GM21717 (cell line): Measurements from ENCODE around the gene SRD5A1.

Source experiments
- ATAC-seq: cut with Tn5 transposase; IDR thresholded peaks from one replicate; pipeline ENCODE4 v1.9.1; 2021; ENCODE audit warnings: mild to moderate bottlenecking, moderate library complexity; ENCODE audit not compliant: unreplicated experiment

SRD5A1 gene

DNA sequence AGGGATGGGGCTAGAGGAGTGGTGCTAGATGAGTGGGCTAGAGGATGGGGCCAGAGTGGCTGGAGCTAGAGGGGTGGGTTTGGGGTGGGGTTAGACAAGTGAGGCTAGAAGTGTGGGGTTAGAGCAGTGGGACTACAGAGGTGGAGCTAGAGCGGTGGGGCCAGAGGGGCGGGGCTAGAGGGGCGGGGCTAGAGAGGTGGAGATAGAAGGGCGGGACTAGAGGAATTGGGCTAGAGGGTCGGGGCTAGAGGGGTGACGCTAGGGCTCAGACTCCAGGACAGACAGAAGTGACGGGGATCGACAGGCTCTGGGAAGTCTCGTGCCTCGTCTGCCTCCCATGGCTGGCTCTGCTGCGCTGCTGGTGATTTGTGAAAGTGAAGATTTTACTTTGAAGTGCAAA, 49.0 kb downstream of the SRD5A1 start:
- no peak for ATAC-seq

DNA sequence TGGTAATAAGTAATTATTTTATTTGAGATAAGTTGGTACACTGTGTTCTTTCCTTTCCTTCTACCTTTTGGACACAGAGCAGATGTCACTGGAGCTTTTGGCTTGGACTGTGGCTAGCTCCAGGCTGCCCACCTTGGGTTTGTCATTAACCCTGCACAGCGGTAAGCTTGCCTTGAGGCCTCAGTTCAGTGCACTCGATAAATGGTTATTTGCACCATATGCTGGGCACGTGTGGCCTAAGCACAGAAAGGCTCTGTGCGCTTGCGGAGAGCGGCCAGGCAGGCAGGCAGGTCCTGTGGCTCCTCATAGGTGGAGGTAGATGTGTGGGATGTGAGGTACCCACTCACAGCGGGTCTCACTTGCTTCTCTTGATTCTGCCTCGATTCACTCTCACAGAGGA, 50.0 kb downstream of the SRD5A1 start:
- ATAC-seq: no peak

- no peak for ATAC-seq
These were observed 50.8 kb downstream of the SRD5A1 start for GRCh38 chr5:6684075-6684474.

- no peak for ATAC-seq
These were observed 53.3 kb downstream of the SRD5A1 start for GRCh38 chr5:6686501-6686900.

- no peak for ATAC-seq
These were observed 53.7 kb downstream of the SRD5A1 start for GRCh38 chr5:6686915-6687409.

GRCh38 chr5:6687505-6687904, 54.3 kb downstream of the SRD5A1 start:
- ATAC-seq: no peak

DNA sequence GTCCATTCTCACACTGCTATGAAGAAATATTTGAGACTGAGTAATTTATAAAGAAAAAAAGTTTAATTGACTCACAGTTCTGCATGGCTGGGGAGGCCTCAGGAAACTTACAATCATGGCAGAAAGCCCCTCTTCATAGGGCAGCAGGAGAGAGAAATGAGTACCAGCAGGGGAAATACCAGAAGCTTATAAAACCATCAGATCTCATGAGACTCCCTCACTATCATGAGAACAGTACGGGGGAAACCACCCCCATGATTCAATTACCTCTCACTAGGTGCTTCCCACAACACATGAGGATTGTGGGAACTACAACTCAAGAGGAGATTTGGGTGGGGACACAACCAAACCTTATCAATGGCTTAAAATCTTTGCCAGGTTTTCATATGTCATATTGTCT, 59.7 kb downstream of the SRD5A1 start:
- ATAC-seq: no peak

GRCh38 chr5:6698696-6699095, 65.5 kb downstream of the SRD5A1 start:
- no peak for ATAC-seq

GRCh38 chr5:6699357-6699756, 66.1 kb downstream of the SRD5A1 start:
- ATAC-seq: no peak

- ATAC-seq: no peak
These were observed 66.9 kb downstream of the SRD5A1 start for GRCh38 chr5:6700074-6700684.

GRCh38 chr5:6700685-6701355, 67.6 kb downstream of the SRD5A1 start:
- ATAC-seq: no peak

- ATAC-seq: no peak
These were observed 68.3 kb downstream of the SRD5A1 start for GRCh38 chr5:6701491-6701890.

DNA sequence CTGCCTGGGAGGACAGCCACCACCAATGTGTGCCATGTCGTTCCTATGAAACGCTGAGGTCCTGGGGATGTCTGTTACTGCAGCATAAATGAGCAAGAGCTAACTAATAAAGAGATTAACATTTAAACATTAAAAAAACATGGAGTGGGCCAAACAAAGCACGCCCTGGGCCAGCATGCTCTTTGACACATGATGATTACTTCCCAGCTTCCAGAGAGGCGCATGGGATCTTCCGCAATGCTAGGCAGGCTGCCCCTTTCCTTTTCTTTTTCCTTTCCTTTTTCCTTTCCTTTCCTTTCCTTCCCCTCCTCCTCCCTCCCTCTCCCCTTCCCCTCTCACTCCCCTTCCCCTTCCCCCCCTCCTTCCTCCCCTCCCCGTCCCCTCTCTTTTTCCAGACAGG, 69.4 kb downstream of the SRD5A1 start:
- ATAC-seq: no peak

- no peak for ATAC-seq
These were observed 70.6 kb downstream of the SRD5A1 start for GRCh38 chr5:6703806-6704205.

GRCh38 chr5:6704361-6704851, 71.2 kb downstream of the SRD5A1 start:
- no peak for ATAC-seq

- peak; percentile 60 for ATAC-seq
These were observed 71.8 kb downstream of the SRD5A1 start for GRCh38 chr5:6705088-6705487.

DNA sequence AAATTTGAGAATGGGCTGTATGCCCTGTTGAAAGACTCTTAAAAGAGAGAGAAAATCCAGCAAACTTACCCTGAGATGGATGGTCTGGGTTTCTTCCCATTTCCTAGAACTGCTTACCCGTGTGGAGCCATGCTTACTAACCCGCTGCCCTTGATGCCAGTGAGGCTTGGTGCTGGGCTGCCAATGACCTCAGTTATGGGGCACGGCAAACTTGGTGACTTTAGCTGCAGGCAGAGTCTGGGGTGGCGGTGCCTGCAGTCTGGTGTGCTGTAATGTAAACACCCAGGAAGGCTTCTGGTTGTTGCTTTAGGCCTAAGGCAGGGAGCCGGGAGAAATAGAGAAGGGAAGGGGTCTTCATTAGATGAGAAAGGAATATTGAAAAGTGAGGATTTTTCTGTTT, 72.7 kb downstream of the SRD5A1 start:
- no peak for ATAC-seq

- ATAC-seq: no peak
These were observed 74.6 kb downstream of the SRD5A1 start for GRCh38 chr5:6707852-6708251.

DNA sequence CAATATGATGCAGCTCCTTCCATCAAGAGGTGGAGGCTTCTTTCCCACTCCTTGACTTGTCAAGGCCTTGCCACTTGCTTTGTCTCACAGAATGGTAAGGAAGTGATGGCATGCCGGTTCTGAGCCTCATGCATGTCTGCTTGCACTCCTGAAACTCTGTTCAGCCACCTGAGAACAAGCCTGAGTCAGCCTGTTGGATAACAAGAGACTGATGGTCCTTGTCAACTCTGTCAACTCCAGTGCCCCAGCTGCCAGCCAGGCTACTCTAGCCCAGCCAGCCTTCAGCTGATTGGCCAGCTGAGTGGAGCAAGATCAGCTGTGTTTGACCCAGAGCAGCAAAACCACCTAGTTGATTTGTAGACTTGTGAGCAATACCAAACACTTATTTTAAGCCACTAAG, 75.6 kb downstream of the SRD5A1 start:
- ATAC-seq: no peak

DNA sequence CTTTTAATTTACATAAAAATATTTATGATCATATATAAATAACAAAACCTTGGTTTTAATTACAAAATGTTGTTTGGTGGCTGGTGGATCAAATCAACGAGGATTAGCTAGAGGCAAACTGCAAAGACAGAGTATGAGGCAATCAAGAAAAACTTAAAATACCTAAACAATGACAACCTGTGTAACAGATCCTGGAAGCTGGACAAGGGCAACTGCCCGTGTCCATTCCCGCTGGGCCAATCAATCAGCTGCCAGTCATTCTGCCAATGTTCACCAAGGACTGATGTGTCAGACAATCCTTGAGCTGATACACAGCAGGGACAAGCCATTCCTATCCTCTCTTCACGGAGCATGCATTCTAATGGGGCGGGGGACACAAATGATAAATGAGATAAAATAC, 76.8 kb downstream of the SRD5A1 start:
- no peak for ATAC-seq

- no peak for ATAC-seq
These were observed 77.5 kb downstream of the SRD5A1 start for GRCh38 chr5:6710551-6711318.
